Hippocampal formation (tissue), 2 donors: ENCODE results near the gene RER1.

ENCODE experiments used
- DNase-seq, 2 donors: peaks; one replicate each; lab custom pipeline; 2025; lab: John Stamatoyannopoulos, UW

Gene RER1

GRCh38 chr1:2391041-2391930 lies at the start of gene RER1, which contains the start of gene MORN1:
Gene RER1, plus strand, starts transcription at chr1:2391841. Its CDS starts 3,950 bp downstream, at chr1:2395791.
Gene MORN1, minus strand, starts transcription at chr1:2391554. Its CDS starts 21 bp downstream, at chr1:2391533.
- peak; percentile 98 for DNase-seq

DNA sequence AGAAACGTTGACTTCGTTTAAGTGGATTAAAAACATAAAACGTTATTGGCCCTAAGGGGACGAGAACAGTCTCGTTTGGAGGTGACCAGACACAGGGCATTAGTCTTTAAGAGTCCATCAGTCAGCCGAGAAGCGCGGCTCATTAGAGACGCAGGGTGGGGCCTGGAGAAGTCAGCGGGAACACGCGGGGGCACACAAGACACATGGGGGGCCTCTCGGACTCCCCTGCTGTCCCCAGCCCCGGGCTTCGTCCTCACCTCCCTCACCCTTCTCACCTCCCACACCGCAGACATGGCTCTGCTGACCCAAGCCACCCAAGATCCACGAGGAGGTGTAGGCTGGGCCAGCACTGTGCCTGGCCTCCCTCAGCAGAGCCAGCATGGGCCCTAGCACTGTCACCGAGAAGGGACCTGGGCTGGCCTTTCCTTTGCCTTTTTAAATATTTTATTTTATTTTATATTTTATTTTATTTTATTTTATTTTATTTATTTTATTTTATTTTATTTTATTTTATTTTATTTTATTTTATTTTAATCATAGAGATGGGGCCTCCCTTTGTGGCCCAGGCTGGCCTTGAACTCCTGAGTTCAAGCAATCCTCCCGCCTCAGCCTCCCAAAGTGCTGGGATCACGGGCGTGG lies 49.1 kb upstream of the RER1 start:
- no peak for DNase-seq

DNA sequence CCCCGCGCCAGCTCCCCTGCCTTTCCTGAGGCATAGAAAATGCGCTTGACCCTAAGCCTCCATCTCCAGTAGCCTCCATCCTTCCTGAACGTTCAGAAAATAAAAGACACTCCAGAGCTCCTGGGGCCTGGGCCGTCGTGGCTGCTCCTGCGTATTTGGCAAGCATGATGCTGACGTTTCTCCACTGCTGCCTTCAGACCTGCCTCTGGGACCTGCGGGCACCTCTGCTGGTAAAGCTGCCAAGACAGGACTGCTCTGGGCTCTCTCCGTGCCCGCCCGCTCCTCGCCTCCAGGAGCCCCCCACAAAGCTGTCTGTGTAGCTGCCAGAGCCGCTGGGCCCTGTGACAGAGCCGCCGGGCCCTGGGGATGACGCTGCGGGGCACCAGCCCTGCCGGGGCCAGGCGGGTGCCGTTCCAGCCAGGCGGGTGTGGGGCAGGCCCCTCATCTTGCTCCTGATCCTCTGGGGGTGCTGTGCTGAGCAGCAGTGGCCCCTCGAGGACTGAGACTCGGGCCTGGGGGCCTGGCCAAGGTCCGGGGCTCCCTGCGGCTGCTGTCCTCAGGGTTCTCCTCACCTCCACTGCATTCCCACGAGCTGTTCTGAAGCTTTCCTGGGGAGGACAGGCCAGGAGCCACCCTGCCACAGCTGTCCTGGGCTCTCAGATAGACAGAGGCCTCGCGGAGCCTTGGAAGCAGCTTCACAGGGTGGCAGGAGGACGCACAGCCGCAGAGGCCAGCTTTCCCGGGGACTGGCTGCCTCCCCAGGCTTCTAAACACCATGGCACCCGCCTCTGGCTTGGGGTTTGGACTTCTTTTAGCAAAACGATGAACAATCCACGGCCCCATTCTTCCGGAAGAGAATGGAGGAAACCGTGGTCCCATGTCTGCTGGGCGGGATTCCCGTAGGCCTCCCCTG lies 48.4 kb upstream of the RER1 start:
- no peak for DNase-seq

GRCh38 chr1:2344121-2344681 lies 47.4 kb upstream of the RER1 start:
- DNase-seq: no peak

- DNase-seq: no peak
Measured at GRCh38 chr1:2344744-2345296, 46.8 kb upstream of the RER1 start.

- DNase-seq: no peak
Measured at GRCh38 chr1:2345297-2346075, 46.2 kb upstream of the RER1 start.

- no peak for DNase-seq
Measured at GRCh38 chr1:2346691-2347408, 44.8 kb upstream of the RER1 start.

DNA sequence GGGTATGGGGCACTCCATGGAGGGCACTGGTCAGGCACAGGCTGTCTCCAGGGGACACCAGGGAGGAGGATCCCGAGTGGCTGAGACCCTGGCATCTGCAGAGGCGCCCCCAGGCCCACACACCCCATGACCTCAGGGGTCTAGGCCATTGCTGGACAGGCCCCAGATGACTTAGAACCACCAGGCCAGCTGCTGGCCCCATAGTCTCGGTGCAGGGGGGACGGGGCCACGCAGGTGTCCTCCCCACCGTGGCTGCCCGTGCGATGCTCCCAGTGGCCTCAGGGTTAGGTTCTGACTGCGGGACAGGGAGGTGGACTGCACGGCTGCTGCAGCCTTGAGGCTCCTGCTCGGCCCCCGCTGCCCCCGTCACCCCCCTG lies 44.2 kb upstream of the RER1 start:
- DNase-seq: no peak

DNA sequence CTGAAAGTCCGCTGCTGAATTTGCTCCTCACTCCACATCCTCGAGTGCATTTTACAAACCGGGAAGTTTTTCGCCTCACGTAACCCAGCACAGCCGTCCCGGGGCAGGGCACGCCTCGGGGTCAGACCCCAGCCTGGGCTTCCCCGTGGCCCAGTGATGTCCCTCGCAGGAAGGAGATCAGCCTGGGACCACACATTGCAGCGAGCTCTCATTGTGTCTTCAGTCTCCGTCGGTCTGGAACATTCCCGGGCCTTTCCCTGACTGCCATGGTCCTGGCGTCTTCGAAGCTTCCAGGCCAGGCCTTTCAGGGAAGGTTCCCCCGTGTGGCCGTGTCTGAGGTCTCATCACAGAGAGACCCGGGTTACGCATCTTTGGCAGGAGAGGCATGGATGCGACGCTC lies 43.7 kb upstream of the RER1 start:
- DNase-seq: no peak

- no peak for DNase-seq
Measured at GRCh38 chr1:2348346-2349325, 43.0 kb upstream of the RER1 start.

GRCh38 chr1:2349806-2350205 lies 41.8 kb upstream of the RER1 start:
- no peak for DNase-seq

DNA sequence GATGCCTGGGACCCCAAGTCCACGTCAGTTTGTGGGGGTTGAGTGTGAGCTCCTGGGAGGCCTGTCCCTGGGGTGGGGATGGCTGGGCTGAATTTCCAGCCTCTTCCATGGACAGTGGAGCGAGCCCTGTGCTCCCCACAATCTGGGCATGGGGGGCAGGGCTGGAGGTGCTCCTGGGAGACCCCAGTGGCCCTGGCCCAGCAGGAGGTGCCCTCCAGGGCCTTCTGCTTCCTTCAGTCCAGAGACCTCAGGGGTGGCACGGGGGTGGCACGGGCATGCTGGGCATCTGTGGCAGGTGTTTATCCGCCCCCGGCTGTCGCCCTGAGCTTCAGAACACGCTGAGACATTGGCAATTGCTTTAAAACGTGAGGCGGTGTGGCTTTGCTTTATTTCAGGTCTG lies 41.1 kb upstream of the RER1 start:
- DNase-seq: no peak

- DNase-seq: no peak
Measured at GRCh38 chr1:2350911-2351655, 40.6 kb upstream of the RER1 start.

GRCh38 chr1:2351723-2352122 lies 39.9 kb upstream of the RER1 start:
- DNase-seq: no peak

DNA sequence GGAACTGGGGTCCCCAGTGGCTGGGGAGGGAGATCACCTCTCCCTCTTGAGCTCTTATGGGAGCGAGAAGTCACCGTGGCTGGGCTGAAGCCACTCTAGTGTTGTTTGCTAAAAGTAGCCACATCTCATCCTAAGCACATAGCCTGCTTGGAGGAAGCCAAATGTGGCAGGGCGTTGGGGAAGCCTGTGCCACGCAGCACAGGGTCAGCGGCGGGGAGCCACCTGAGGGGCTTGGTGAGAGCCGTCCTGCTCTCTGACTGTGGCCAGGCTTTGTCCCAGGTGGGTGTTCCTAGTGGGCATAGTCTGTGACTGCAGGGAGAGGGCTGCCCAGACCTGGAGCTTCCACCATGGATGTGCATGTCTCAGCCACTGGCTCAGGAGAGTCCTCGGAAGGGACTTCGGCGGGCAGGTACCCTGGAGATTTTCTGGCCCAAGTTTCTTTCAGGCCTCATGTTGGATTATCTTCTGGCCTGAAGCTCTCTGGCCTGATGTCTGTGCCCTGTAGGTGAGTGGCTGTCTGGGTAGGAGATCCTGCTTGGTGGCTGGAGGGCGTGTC lies 39.2 kb upstream of the RER1 start:
- DNase-seq: no peak

DNA sequence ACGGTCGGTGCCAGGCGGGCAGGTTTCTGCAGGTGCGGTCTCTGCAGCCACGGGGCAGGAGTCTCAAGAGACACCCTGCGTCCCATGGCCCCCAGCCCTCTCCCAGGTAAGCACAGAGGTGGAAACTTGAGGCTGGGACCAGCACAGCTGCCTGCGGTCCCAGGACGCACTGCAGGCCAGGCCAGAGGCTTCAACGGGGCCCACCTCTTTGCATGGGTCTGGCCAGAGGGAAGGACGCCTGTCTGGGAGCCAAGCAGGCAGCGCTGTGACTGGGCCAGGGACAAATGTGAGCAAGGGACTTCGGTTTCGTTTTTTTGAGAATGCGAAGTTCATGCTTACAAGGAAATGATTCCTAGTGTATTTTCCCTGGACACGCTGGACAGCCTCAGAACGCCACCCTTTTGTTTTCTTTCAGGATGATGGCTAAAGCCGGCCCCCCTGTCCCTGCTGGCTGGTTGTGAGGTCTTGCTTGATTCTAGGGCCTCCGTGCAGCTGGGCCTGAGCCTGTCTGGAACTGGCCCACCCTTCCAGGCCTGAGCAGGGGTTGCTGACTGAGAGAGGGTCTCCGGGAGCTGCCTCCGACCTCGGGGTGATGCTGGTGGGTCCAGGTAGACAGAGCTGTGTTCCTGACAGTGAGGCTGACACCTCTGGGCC lies 38.6 kb upstream of the RER1 start:
- no peak for DNase-seq
